MV-4-11 (cell line): ENCODE measurements around the gene TCF12.

Experiments used
- DNase-seq: peaks from one replicate; lab custom pipeline; 2025; lab: John Stamatoyannopoulos, UW

Gene TCF12

DNA sequence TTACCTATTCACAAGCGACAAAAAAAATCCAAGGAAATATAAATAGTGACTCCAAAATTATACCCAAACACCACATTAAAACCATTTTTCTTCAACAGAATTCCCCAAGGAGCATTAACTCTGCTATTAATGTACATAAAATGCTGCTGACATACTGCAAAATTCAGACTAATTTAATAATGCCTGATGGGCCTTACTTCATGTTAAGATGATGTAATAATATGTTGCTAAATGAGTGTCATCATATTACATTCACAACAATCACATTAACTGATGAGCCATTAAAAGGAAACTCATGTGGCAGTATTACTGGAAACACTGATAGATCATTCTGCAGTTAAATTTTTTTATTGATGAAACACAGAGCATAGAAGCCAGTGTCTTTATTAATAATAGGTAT lies 253.0 kb downstream of the TCF12 start:
- peak; percentile 2 for DNase-seq

DNA sequence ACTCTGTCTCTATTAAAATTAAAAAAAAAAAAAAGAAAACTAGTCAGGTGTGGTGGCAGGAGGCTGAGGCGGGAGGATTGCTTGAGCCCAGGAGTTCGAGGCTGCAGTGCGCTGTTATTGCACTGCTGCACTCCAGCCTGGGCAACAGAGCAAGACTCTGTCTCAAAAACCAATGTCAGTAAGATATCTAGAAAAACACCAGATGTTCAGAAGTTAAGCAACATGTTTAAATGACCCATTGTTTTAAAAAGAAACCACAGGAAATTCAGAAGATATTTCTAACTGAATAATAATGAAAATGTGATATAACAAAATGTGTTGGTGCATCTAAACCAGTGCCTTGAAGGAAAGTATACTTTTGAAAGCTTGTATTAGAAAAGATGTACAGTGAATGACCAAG lies 254.5 kb downstream of the TCF12 start:
- DNase-seq, result no peak

DNA sequence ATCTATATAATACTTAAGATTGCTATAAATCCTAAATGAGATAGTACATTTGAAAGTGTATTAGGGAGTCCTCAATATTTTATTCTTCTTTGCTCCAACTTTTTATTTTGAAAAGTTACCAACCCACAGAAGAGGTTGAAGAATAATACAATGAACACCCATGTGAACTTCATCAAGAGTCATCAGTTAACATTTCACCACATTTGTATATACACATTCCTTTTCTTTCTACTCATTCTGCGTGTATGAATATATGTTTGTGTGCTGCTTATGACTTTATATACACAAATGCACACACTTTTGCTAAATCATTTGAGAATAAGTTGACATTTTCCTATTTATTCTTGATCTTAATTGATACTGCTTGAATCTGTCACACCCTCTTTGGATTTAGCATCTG lies 264.6 kb downstream of the TCF12 start:
- DNase-seq, result no peak

DNA sequence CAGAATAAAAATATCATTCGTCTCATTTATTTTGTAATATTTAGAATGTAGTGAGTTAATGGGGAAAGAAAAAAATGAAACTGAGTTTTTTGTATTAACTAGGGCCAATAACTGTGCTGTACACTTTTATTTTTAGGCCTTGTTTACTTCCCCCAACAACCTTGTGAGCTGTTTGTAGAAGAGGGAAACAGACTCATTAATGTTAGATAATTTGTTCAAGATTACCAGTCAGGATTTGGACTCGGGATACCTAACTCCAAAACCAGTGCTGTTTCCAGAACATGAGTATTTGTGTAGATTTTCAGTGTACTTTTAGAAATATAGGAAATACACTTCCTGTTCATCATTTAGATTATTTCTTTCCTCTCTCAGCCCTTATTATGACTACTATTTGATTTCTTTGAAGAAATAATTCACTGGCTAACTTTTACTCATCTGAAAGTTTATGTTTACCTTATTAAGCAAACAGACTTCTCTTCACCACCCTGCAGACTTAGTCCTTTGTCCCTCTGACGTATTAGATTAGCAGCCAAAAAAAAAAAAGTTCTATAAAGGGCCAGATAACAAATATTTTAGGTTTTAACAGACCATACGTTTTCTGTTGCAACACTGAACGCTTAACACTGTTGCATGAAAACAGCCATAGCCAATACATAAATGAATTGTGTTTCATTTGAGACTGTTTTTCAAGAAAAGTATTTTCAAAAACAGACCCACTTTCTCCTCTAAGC lies 265.3 kb downstream of the TCF12 start:
- no peak for DNase-seq

DNA sequence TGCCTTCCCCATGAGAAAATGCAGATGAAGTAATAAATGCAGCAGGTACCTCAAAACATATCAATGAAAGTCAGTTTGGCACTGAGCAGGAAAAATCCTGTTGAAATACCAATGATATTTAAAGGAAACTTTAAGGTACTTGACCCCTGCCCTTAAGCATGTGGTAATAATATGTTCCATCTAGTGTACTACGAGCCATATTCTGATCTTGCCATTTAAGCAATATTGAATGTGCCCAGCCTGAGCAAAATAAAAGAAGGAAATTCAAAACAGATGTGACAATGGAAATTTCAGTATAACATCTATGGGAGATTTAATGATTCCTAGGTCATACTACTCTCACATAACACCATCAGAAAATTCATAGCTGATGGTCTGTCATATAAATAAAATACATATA lies 266.1 kb downstream of the TCF12 start:
- no peak for DNase-seq

DNA sequence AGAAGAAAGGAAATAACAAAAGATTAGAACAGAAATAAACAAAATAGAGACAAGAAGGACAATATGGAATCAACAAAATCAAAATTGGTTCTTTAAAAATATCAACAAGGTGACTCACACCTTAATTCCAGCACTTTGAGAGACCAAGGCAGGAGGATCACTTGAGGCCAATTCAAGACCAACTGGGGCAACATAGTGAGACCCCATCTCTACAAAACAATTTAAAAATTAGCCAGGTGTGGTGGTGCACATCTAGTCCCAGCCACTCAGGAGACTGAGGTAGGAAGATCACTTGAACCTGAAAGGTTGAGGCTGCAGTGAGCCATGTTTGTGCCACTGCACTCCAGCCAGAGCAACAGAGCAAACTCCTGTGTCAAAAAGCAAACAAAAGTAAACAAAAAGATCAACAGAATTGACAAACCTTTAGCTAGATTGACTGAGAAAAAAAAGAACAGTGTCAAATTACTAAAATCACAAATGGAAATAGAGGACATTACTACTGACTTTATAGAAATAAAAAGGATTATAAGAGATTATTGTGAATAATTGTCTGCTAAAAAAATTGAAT lies 267.1 kb downstream of the TCF12 start:
- no peak for DNase-seq

DNA sequence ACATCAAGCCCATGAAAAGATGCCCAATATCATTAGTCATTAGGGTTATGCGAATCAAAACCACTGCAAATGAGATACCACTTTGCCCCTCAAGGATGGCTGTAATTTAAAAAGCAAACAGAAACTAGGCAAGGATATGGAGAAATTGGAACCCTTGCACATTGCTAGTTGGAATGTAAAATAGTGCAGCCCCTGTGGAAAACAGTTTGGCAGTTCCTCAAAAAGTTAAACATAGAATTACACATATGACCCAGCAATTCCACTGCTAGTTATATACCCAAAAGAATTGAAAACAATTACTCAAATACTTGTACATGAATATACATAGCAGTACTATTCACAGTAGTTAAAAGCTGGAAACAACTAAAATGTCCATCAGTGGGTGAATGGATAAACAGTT lies 271.0 kb downstream of the TCF12 start:
- DNase-seq, result no peak

DNA sequence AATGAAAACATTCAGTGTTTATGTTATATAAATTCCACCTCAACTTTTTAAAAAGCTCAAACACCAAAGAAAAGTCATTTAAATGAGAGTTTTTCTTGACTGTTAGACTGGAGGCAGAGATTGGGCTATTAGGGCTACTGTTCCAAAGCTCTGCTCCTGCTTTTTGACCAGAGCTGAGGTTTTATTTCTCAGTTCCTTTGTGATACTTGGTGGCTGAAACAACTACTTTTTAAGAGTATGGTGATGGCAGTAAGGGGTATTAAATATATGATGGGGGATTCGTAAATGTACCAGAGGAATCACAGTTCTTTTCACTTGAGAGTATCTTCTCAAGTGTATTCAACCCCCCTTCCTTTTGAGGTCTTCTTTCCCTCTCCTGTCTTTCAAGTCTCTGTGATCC lies 271.8 kb downstream of the TCF12 start:
- DNase-seq, result no peak

DNA sequence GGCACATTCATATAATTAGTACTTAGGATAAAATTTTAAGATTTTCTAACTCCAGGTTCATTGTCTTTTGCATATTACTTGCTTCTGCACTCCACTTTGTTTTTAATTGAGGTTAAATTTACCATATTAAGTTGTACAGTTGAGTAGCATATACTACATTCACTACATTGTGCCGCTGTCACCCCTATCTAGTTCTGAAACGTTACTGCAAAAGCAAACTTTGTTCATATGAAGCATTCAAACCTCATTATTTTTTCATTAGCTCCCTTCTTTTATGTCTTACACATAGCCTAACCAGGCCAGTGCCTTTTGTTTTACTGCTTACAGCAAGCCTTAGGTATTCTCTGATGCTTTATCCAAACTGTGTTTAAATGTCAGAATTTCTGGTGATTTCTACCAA lies 274.7 kb downstream of the TCF12 start:
- no peak for DNase-seq

DNA sequence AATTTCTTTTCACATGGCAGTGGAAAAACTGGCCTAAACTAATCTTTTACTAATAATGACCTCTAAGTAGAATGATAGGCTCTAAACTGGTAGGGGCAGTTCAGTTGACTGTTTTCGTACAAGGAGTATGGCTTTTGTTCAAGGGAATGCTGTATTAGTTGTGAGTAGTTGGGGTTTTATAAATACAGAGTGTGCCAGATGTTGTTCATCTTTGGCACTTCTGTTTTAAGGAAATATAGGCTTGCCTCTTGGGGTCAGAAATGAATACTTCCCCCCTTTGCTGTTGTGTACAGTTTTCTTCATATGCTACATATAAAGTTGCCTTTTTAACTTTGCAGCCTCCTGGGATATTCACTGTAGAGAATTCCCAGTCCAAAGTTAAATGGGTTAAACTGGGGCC lies 276.9 kb downstream of the TCF12 start:
- DNase-seq, result no peak

DNA sequence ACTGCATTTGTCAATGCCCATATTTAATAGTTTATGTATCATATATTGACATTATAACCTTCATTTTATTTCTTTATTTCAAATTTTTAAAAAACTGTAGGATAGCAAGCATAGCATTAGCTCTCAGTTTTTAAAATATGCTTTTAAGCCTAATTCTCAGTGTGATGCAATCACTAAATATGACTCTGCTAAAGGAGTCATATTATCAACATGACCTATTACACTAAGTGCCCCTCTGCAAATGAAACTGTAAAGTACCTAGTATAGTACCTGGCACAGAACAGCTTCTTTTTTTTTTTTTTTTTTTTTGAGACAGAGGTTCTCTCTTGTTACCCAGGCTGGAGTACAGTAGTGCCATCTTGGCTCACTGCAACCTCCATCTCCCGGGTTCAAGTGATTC lies 278.4 kb downstream of the TCF12 start:
- no peak for DNase-seq

DNA sequence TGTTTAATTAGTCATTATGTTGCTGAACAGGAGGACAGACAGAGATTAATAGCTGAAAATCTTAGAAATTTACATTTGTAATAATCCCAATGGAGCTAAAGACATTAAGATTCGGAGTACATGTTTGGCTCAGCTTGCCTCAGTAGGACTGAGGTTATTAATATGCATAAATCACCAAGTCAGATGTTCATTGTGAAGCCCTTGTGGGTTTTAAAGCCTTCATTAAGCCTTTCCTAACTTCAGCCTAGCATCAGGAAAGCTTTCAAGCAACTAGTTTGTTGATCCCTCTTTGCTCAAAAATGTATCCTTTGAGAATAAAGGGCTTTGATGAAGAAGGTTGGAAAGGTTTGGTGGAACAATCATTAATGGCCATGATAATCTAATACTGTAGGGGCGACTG lies 279.7 kb downstream of the TCF12 start:
- DNase-seq, result no peak

DNA sequence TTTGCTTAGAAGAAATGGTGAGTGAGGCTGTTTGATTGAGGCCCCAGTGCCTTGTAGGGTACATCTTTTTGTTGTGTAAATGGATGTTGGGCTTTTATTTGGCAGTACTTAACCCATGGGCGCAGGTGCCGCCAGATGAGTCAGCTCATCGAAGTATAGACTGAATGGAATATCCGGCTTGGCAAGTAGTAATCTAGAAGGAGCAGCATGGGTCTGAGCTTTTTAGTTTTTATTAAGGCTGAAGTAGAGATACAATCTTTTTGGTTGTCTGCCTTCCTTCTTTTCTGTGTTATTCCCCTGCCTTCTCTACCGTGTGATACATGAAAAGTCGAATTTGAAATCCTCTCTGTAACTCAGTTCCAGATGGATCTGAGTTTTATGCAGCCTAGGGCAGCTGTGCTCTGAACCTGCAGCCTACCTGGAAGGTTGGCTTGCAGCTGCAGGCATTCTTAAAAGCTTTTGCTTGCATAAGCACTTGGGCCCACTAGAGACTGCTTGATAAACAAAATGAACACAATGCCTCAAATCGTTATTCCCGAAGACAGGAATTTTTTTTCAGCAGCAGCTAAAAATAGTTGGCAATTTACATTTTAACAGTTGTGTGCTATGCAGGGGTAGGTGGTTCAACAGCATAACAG lies 280.3 kb downstream of the TCF12 start:
- DNase-seq, result no peak

DNA sequence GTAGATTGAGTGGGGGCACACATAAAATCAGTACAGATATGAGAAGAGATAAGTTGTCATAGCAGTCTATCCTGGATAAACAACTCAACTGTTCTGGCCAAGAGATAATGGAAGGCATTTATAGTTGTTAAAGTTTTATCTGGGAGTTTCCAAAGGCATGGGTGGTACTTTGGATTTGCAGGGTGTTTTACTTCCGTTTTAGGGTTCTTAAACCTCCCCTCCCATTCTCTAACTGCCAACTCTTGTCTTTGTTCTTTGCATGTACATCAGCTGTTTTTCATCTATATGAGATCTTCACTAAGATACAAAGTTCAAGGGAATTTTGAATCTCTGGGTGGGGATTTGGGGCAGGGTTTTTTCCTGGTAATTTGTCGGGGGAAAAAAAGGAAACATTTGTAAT lies 283.1 kb downstream of the TCF12 start:
- no peak for DNase-seq

DNA sequence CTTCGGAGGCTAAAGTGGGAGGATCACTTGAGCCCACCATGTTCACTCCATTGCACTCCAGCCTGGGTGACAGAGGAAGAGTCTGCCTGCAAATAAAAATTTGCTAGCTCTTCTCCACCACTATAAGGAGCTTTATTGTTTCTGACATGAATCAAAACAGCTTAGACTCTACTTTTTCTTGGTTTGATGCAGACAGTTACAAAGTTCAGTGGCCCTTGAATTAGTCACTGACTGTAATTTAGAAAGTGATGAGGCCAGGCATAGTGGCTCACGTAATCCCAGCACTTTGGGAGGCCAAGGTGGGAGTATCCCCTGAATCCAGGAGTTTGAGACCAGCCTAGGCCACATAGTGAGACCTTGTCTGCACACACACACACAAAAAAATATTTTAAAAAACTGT lies 285.5 kb downstream of the TCF12 start:
- DNase-seq, result no peak

DNA sequence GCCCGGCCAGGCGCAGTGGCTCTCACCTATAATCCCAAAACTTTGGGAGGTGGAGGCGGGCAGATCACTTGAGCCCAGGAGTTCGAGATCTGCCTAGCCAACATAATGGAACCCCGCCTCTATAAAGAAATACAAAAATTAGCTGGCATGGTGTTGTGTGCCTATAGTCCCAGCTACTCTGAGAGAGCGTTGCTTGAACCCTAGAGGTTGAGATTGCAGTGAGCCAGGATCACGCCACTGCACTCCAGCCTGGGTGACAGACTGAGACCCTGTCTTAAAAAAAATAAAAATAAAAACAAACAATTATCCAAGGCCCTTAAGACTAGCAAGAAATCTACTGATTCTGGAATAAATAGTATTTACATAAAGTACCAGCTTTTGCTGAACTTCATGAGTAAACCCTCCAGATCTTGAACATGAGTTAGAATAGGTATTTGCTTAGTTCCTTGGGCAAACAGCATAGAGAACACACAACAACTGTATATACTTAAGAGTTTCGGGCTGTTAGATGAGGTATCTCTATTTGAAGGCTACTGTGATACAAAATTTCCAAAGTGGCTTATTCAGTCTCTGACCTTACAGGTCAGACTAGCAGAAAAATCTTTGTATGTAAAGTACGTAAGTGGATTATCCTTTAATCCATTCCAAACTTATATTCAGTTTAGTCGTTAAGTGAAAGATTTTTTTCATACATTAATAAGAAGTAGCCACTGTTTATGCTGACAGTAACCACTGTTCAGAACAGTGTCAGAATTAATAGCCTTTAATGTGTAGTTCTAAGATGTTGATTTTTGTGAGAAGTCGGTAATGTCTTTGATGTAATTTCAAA lies 286.8 kb downstream of the TCF12 start:
- no peak for DNase-seq

DNA sequence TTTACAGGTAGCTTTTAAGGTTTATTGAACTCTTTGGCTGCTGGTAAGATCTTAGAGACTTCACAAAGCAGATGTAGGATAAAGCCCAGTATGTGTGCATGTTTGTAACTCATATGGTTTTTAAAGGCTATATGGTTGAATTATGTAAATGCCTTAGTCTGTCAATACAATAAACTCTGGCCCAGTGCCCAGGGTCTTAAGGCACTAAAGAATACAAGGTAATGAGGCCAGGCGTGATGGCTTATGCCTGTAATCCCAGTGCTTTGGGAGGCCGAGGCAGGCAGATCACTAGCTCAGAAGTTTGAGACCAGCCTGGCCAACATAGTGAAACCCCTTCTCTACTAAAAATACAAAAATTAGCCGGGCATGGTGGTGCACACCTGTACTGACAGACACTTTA lies 287.6 kb downstream of the TCF12 start:
- no peak for DNase-seq

DNA sequence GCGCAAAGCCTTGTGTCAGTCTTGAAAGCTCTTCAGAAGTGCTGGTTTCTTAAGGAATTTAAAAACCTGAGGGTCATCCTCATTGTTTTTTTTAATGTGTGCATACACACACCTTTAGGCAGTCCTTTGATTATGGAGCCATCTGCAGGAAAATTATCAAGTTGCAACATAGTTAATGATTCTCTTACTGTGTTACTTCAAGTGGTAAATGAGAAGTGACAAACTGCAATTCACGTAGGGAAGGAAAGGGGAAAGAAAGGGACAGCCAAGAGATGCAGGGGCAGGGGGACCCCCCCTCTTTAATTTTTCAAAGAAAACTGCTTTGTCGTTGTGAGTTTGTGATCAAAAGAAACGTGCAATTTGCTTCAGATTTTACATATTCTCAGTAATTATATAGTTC lies 295.4 kb downstream of the TCF12 start:
- DNase-seq, result peak; percentile 61

DNA sequence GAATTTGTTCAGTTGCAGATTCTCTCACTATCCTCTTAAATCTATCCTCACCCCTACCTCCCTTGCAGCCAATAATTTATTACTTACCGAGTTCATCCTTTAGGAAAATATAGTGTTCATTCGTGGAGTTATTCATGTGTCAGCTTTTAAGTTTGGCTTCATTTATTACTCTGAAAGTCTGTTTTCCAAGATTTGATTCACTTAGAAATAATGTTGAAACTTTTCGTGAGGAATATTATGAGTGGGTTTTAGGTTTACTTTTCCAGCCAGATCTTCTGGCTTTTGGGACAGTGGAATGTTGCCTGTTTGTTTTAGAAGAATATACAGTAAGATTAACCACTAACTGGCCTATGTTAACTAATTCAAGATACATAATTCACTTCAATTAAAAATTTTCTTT lies 296.9 kb downstream of the TCF12 start:
- DNase-seq, result no peak

DNA sequence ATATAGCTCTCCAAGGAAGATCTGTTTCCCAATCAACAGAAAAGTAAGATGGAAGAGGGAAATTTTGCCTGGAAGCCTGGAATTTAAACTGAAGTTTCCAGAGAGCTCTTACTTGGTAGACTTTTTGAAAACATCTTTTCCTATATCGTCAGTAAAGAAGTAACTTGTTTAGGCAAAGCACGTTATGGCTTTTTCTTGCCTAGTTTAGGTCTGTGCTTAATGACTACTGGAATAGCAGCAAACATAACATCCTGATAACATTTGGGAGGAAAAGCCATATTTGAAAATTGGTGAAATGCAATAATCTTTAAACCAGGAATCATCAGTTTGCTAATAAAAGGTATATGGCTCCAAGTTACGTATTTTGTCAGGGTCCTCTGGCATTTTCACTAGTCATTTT lies 297.4 kb downstream of the TCF12 start:
- no peak for DNase-seq

DNA sequence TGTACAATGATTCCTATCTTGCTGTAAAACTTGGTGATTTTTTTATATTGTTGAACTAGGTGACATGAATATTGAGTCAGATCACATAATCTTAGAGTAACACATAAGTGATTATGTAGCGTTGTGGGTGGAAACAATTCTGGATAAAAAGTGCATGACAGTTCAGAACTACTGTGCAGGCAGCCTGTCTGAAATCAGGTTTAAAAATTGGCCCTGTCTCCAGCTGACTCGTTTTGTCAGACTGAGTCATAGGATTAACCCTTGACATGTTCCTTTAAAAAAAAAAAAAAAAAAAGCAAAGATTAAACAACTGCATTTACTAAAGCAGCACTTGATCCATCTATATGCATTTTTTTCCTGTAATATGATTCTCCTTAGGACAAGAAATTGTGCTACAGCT lies 297.8 kb downstream of the TCF12 start:
- DNase-seq, result no peak

DNA sequence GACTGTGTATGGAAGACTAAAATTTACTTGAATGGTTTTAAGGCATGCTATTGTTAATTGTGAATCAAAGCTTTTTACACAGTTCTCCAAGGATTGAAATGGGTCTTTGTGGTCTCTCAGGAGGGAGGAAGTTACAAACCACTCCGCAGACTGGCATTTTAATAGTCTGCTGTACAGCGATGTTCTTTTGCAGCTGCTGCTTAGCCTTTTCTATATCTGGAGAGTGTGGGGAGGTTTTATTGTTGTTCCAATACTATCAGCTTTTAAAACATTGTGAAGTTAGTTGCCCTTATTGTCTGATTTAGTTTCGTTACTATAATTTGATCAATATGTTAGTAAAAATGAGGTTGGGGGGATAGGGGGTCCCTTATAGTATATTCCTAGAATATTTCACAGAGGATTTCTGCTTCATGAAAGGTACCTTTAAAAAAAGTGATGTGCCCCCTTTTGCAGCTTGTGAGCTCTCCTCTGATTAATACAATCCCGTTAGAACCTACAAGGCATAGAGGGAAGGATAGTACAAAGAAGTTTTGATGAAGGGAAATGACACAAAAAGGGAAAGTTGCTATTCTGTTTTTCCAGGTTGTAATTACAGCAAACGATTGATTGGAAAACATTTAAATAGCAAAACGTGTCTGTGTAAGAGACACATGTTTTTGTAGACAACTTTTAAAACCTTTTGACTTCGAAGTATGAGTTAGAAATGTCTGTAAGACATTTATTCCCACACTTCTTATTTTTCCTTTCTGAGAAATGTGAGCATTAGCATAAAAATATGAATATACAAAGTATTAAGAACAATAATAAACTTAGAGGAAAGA lies 299.5 kb downstream of the TCF12 start:
- DNase-seq, result peak; percentile 41
